GM18867 (cell line): ENCODE measurements around the gene KATNAL1.
"Not testable (repeated sequence)": the region's sequence is repeated elsewhere in the genome, so short reads cannot be mapped to it uniquely, and the experiment has no call there.

ENCODE experiments used
- ATAC-seq: cut with Tn5 transposase; IDR thresholded peaks from one replicate; pipeline ENCODE4 v1.9.1; 2021; ENCODE audit warnings: mild to moderate bottlenecking, moderate library complexity; ENCODE audit not compliant: unreplicated experiment

Gene KATNAL1

DNA sequence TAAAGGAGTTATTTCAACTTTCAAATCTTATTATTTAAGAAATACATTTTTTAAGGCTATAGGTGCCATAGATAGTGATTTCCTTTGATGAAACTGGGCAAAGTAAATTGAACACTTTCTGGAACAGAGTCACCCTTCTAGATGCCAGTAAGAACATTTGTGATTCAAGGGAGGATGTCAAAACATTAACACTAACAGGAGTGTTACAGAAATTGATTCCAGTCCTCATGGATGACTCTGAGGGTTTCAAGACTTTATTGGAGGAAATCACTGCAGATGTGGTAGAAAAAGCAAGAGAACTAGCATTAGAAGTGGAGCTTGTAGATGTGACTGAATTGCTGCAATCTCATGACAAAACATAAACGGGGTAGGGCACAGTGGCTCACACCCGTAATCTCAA is 12.2 kb downstream of the KATNAL1 start:
- no peak for ATAC-seq

GRCh38 chr13:30294004-30294403 is 13.3 kb downstream of the KATNAL1 start:
- no peak for ATAC-seq

DNA sequence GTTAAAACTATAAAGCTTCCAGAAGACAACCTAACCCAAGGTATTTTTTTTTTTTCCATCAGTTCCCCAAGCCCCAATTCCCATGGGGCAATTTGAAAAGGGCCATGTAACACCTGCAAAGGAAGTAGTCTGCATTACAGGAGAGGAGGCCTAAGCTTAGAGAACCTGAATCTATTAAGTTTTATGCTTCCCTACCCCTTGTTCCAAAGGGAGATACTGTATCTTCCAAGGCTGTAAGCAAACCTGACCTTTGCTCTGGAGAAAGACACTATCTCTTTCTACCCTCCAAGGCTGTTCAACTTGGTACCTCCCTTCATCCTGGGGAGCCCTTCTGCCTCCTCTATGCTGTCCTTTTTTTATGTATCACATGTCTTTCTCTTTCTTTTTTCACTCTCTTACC is 15.0 kb downstream of the KATNAL1 start:
- ATAC-seq, result no peak

DNA sequence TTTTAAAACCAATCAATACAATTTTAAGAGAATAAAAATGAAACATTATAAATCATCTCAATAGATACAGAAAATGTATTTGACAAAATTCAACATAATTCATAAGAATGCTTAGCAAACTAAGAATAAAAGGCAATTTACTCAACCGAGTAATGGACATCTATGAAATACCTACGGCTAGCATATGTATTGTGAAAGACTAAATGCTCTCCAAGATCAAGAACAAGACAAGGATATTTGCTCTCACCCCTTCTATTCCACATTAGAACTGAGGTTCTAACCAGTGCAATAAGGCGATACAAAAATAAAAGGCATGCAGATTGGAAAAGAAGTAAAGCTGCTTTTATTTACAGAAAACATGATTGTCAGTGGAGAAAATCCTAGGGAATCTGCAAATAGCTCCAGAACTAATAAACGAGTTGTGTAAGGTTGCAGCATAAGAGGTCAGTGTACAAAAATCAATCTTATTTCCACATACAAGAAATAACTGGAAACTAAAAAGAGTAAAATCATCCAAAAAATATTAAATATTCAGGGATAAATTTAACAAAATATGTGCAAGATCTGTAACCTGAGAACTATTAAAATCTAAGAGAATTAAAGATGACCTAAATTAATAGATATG is 16.4 kb downstream of the KATNAL1 start:
- ATAC-seq, result no peak

- no peak for ATAC-seq
These were observed 17.8 kb downstream of the KATNAL1 start for GRCh38 chr13:30289533-30289932.

GRCh38 chr13:30286059-30286458 is 21.3 kb downstream of the KATNAL1 start:
- not testable (repeated sequence) for ATAC-seq

- no peak for ATAC-seq
These were observed 31.2 kb downstream of the KATNAL1 start for GRCh38 chr13:30276178-30276577.

GRCh38 chr13:30274083-30274482 is 33.3 kb downstream of the KATNAL1 start:
- no peak for ATAC-seq

- ATAC-seq, result not testable (repeated sequence)
These were observed 37.3 kb downstream of the KATNAL1 start for GRCh38 chr13:30270035-30270434.

- ATAC-seq, result no peak
These were observed 38.7 kb downstream of the KATNAL1 start for GRCh38 chr13:30268673-30269072.

- no peak for ATAC-seq
These were observed 40.6 kb downstream of the KATNAL1 start for GRCh38 chr13:30266756-30267155.

DNA sequence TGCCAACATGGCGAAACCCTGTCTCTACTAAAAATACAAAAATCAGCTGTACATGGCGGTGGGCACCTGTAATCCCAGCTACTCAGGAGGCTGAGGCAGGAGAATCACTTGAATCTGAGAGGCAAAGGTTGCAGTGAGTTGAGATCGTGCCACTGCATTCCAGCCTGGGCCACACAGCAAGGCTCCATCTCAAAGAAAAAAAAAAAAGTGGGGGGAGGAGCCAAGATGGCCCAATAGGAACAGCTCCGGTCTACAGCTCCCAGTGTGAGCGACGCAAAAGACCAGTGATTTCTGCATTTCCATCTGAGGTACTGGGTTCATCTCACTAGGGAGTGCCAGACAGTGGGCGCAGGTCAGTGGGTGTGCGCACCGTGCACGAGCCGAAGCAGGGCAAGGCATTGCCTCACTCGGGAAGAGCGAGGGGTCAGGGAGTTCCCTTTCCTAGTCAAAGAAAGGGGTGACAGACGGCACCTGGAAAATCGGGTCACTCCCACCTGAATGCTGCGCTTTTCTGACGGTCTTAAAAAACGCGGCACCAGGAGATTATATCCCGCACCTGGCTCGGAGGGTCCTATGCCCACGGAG is 48.1 kb downstream of the KATNAL1 start:
- ATAC-seq, result not testable (repeated sequence)

- ATAC-seq, result no peak
These were observed 49.8 kb downstream of the KATNAL1 start for GRCh38 chr13:30257468-30258099.

- no peak for ATAC-seq
These were observed 50.5 kb downstream of the KATNAL1 start for GRCh38 chr13:30256713-30257467.

DNA sequence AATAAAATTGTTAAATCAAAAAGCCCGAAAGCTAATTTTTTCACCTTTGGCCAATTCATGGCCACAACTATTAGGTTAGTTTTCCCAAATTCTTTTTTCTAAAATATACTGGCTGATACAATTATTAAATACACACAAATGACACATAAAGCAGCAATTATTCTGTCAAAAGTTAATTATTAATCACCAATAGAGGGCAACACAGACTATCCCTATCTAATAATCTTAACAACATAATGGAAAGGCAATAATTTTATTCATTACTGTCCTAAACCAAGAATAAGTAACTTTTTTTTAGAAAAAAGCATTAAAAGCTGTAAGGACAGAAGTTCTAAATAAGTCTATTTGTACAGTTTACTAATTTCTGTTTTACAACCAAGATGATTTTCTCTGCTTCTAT is 51.7 kb downstream of the KATNAL1 start:
- no peak for ATAC-seq

DNA sequence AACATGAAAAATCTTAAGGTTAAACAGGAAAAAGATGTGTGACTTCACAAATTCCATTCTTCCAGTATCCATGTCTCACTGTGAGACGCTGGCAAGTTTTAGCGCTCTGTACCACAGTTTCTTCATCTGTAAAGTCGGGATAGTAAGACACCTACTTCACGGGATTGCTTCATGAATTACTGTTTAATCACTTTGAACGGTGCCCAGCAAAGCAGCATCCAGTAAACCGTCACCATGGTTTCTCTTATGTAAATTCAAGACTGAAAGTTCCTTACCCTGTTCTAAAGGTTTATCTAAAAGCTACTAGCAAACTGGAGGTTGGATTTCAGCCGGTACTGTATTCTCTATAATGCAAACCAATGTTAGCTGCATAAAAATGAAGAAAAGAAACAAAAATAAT is 53.5 kb downstream of the KATNAL1 start:
- no peak for ATAC-seq

- no peak for ATAC-seq
These were observed 59.9 kb downstream of the KATNAL1 start for GRCh38 chr13:30247406-30247805.

GRCh38 chr13:30241532-30241931 is 65.8 kb downstream of the KATNAL1 start:
- ATAC-seq, result peak; percentile 59

DNA sequence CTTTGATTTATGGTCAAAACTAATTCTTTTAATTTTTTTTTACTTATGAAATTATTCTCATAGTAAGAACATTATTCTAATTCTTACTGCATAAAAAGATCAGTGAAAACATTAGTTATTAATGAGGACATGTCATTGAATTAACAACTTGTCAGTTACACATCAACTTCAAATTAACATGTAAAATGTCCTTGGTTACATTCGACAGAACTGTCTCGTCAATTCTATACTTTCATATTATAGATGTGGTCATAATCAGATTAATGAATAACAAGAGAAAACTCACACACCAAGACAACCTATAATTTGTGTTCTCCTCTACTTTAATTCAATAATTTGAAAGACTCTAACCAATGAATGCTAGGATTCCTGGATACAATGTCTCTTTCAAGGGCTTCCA is 66.7 kb downstream of the KATNAL1 start:
- ATAC-seq, result no peak

- ATAC-seq, result no peak
These were observed 72.1 kb downstream of the KATNAL1 start for GRCh38 chr13:30235216-30235615.

- no peak for ATAC-seq
These were observed 72.7 kb downstream of the KATNAL1 start for GRCh38 chr13:30234619-30235162.
